ENCODE measurements around the gene TUBGCP3.

GRCh38 chr13:112453207-112453829, 134.6 kb downstream of the TUBGCP3 start:
- TF ChIP-seq CTCF (IDR thresholded peaks at IDR 0.05) (no peak), POLR2A (IDR thresholded peaks at IDR 0.05) (no peak)
